AG04450 (cell line): ENCODE measurements around the gene QDPR. TPM values are rescaled to one million over a fixed set of nuclear protein-coding genes. Genes with fewer than 3 reads are reported as not detected.

Experiments
- CTCF ChIA-PET: fragments of 300-600, 350-600 bp; formaldehyde crosslinking; extraction: SDS; loops from one replicate; lab custom pipeline; 2022; ENCODE audit warnings: antibody characterized with exemption, inconsistent platforms; lab: Charles Lee
- POLR2A ChIA-PET: fragments of 350-600 bp; formaldehyde crosslinking; extraction: SDS; loops from one replicate; lab custom pipeline; 2021; ENCODE audit warnings: antibody characterized with exemption, inconsistent platforms; lab: Yijun Ruan, JAX
- DNase-seq: peaks from one replicate; pipeline ENCODE4 v3.0.0-alpha.2; 2011; ENCODE audit warnings: low read depth, low spot score
- H3K27ac ChIP-seq: one replicate; pipeline ENCODE4 v1.5.1; 2012; ENCODE audit warnings: low read depth, low read length, control low read depth
- H3K27me3 ChIP-seq: one replicate; pipeline ENCODE4 v1.6.0; 2012; ENCODE audit warnings: low read length; ENCODE audit not compliant: control insufficient read depth, insufficient read depth
- H3K4me3 ChIP-seq: 2 replicates; pipeline ENCODE4 v1.5.1; 2011; ENCODE audit warnings: mild to moderate bottlenecking, low read depth, low read length, control low read depth
- H3K9me3 ChIP-seq: 2 replicates; pipeline ENCODE4 v1.5.1; 2012; ENCODE audit warnings: low read length; ENCODE audit not compliant: control insufficient read depth, insufficient read depth
- polyA plus RNA-seq: library from polyadenylated mRNA; depleted of rRNA; stranded (reverse); fragments of >200 nt; gene quantifications from 2 replicates; pipeline ENCODE4 v1.2.3, GENCODE V29; 2011; rRNA removed
- TF ChIP-seq, protein P1 (sequence below): IDR thresholded peaks from 2 replicates; pipeline ENCODE4 v1.5.1; 2011; ENCODE audit warnings: low read depth, low read length, control low read depth, inconsistent platforms

The QDPR gene
- polyA plus RNA-seq, 1 experiment = 36.4 TPM

DNA sequence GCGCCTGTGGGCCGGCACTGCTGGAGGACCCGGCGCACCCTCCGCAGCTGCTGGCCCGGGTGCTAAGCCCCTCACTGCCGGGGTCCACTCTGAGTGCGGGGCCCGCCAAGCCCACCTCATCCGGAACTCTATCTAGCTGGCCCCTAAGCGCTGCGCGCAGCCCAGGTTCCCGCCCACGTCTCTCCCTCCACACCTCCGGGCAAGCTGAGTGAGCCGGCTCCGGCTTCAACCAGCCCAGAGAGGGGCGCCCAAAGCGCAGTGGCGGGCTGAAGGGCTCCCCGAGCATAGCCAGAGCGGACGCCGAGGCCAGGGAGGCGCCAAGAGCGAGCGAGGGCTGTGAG lies 75.2 kb downstream of the QDPR start:
- Histone ChIP-seq H3K27me3 (no peaks in the 10 kb centered on the region), H3K9me3 (peaks cover 8% of the 10 kb centered on the region), H3K4me3 (no peak overlapping the region), H3K27ac (no peak overlapping the region)
- POLR2A ChIA-PET = no interaction called here
- no peak for DNase-seq
- TF ChIP-seq, protein P1, sequence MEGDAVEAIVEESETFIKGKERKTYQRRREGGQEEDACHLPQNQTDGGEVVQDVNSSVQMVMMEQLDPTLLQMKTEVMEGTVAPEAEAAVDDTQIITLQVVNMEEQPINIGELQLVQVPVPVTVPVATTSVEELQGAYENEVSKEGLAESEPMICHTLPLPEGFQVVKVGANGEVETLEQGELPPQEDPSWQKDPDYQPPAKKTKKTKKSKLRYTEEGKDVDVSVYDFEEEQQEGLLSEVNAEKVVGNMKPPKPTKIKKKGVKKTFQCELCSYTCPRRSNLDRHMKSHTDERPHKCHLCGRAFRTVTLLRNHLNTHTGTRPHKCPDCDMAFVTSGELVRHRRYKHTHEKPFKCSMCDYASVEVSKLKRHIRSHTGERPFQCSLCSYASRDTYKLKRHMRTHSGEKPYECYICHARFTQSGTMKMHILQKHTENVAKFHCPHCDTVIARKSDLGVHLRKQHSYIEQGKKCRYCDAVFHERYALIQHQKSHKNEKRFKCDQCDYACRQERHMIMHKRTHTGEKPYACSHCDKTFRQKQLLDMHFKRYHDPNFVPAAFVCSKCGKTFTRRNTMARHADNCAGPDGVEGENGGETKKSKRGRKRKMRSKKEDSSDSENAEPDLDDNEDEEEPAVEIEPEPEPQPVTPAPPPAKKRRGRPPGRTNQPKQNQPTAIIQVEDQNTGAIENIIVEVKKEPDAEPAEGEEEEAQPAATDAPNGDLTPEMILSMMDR = no peak
- CTCF ChIA-PET = interaction anchor here (2.2 kb wide), 1 partner anchor 11 kb away, joined by 13 read pairs; no protein-coding TSS in a partner anchor

Other genes with a start within 250 kb of the QDPR start
- gene CLRN2, start 3.1 kb upstream of the QDPR start, polyA plus RNA-seq = not detected in 2 replicates
- 57.2 and 63.3 TPM in 2 replicates for gene LAP3, start 65.1 kb upstream of the QDPR start, polyA plus RNA-seq
- 30.6 and 48.6 TPM in 2 replicates for gene MED28, start 102.6 kb upstream of the QDPR start, polyA plus RNA-seq